Neural cell (in vitro differentiated cells): Measurements from ENCODE around the gene CA5A. TPM values are rescaled to one million over a fixed set of nuclear protein-coding genes. Genes with fewer than 3 reads are reported as not detected.

Experiments
- H2AFZ ChIP-seq: fragments of 200-600, 300-800 bp; sonication (generic), shearing (Covaris generic); 2 replicates; pipeline ENCODE4 v1.6.0; 2014; ENCODE audit warnings: low read depth, mild to moderate bottlenecking, antibody characterized with exemption, low read length, moderate library complexity
- H3F3A ChIP-seq: fragments of 200-600 bp; shearing (Covaris generic); 2 replicates; pipeline ENCODE4 v1.6.1; 2016; ENCODE audit warnings: mild to moderate bottlenecking, moderate library complexity, mixed read lengths, antibody characterized with exemption, low read length; ENCODE audit not compliant: insufficient read depth, poor library complexity, severe bottlenecking
- H3K27ac ChIP-seq: fragments of 200-600, 300-800 bp; sonication (generic), shearing (Covaris generic); 2 replicates; pipeline ENCODE4 v1.5.1; 2014; ENCODE audit warnings: mild to moderate bottlenecking, low read length, moderate library complexity
- H3K27me3 ChIP-seq: fragments of 300-800, 200-600 bp; sonication (generic), shearing (Covaris generic); 2 replicates; pipeline ENCODE4 v1.6.0; 2014; ENCODE audit warnings: mild to moderate bottlenecking, low read depth, low read length, moderate library complexity; ENCODE audit not compliant: insufficient read depth
- H3K36me3 ChIP-seq: fragments of 300-800, 200-600 bp; sonication (generic), shearing (Covaris generic); 2 replicates; pipeline ENCODE4 v1.5.1; 2014; ENCODE audit warnings: mild to moderate bottlenecking, antibody characterized with exemption, low read length, moderate library complexity; ENCODE audit not compliant: insufficient read depth
- H3K4me2 ChIP-seq: fragments of 300-800, 200-600 bp; sonication (generic), shearing (Covaris generic); 2 replicates; pipeline ENCODE4 v1.6.0; 2014; ENCODE audit warnings: mild to moderate bottlenecking, low read length
- H3K4me3 ChIP-seq: fragments of 300-800, 200-600 bp; sonication (generic), shearing (Covaris generic); 2 replicates; pipeline ENCODE4 v1.5.1; 2014; ENCODE audit warnings: mild to moderate bottlenecking, low read length, moderate library complexity
- H3K79me2 ChIP-seq: fragments of 200-600 bp; shearing (Covaris generic); replicated peaks from 2 replicates; pipeline ENCODE4 v1.6.0; 2014; ENCODE audit warnings: mild to moderate bottlenecking, low read length, moderate library complexity; ENCODE audit not compliant: insufficient read depth
- H3K9ac ChIP-seq: fragments of 300-800, 200-600 bp; sonication (generic), shearing (Covaris generic); 2 replicates; pipeline ENCODE4 v1.6.1; 2016; ENCODE audit warnings: mild to moderate bottlenecking, low read length, mixed read lengths
- H3K9me2 ChIP-seq: fragments of 200-600 bp; shearing (Covaris generic); 2 replicates; pipeline ENCODE4 v1.6.1; 2016; ENCODE audit warnings: mild to moderate bottlenecking, low read length, mixed read lengths; ENCODE audit not compliant: insufficient read depth
- H3K9me3 ChIP-seq: fragments of 200-600, 300-800 bp; sonication (generic), shearing (Covaris generic); 2 replicates; pipeline ENCODE4 v1.6.1; 2016; ENCODE audit warnings: mild to moderate bottlenecking, mixed run types, low read length, moderate library complexity, mixed read lengths
- H4K20me1 ChIP-seq: fragments of 200-600 bp; shearing (Covaris generic); 2 replicates; pipeline ENCODE4 v1.6.1; 2016; ENCODE audit warnings: mild to moderate bottlenecking, mixed run types; ENCODE audit not compliant: insufficient read depth
- CTCF ChIP-seq: fragments of 450-650 bp; IDR thresholded peaks from 2 replicates; pipeline ENCODE4 v1.5.1; 2014; ENCODE audit warnings: antibody characterized with exemption, mild to moderate bottlenecking, moderate library complexity; ENCODE audit not compliant: poor library complexity, severe bottlenecking
- EP300 ChIP-seq: fragments of 450-650 bp; conservative IDR thresholded peaks from 2 replicates; pipeline ENCODE4 v1.6.1; 2014; ENCODE audit warnings: antibody characterized with exemption, mild to moderate bottlenecking, moderate library complexity; ENCODE audit not compliant: poor library complexity, severe bottlenecking
- EZH2 ChIP-seq: fragments of 200-600, 300-800 bp; shearing (Covaris generic), sonication (generic); IDR thresholded peaks from 2 replicates; pipeline ENCODE4 v1.6.1; 2014; ENCODE audit warnings: antibody characterized with exemption, low read length, borderline replicate concordance, mild to moderate bottlenecking; ENCODE audit not compliant: insufficient read depth, poor library complexity, severe bottlenecking
- MXI1 ChIP-seq: fragments of 450-650 bp; conservative IDR thresholded peaks from 2 replicates; pipeline ENCODE4 v1.6.1; 2014; ENCODE audit warnings: antibody characterized with exemption, mild to moderate bottlenecking; ENCODE audit not compliant: poor library complexity, severe bottlenecking
- POLR2AphosphoS5 ChIP-seq: IDR thresholded peaks from 2 replicates; pipeline ENCODE4 v1.6.1; 2012
- RAD21 ChIP-seq: fragments of 450-650 bp; conservative IDR thresholded peaks from 2 replicates; pipeline ENCODE4 v1.6.1; 2014; ENCODE audit warnings: antibody characterized with exemption, mild to moderate bottlenecking, moderate library complexity
- REST ChIP-seq: IDR thresholded peaks from 2 replicates; pipeline ENCODE4 v1.6.1; 2012; ENCODE audit warnings: borderline replicate concordance
- SMC3 ChIP-seq: fragments of 450-650 bp; conservative IDR thresholded peaks from 2 replicates; pipeline ENCODE4 v1.6.1; 2014; ENCODE audit warnings: antibody characterized with exemption, mild to moderate bottlenecking, moderate library complexity; ENCODE audit not compliant: poor library complexity
- TAF1 ChIP-seq: IDR thresholded peaks from 2 replicates; pipeline ENCODE4 v1.6.1; 2012; ENCODE audit warnings: low read depth
- polyA plus RNA-seq: library from polyadenylated mRNA; depleted of rRNA; stranded (reverse); fragments of >200 nt; gene quantifications from 2 replicates; pipeline ENCODE4 v1.2.3, GENCODE V29; 2014

CA5A gene
- polyA plus RNA-seq, 1 donor from 2014 or later, result not detected

- Histone ChIP-seq H4K20me1 (no peaks in the 10 kb centered on the region), H3K79me2 (peaks cover 36% of the 10 kb centered on the region), H3K9me3 (no peaks in the 10 kb centered on the region), H3K9me2 (no peaks in the 10 kb centered on the region), H3K4me3 (no peak overlapping the region), H3K27ac (no peak overlapping the region), H3K36me3 (no peaks in the 10 kb centered on the region), H3F3A (no peaks in the 10 kb centered on the region), H2AFZ (no peak overlapping the region), H3K9ac (no peak overlapping the region), H3K27me3 (no peaks in the 10 kb centered on the region), H3K4me2 (no peak overlapping the region)
- no peak for TF ChIP-seq TAF1
- TF ChIP-seq CTCF, result no peak
- no peak for TF ChIP-seq MXI1
- TF ChIP-seq SMC3, result no peak
- TF ChIP-seq EP300, result no peak
- no peak for TF ChIP-seq EZH2
- TF ChIP-seq REST, result no peak
- no peak for TF ChIP-seq RAD21
Observed at GRCh38 chr16:87960296-87960695, 24.0 kb upstream of the CA5A start.

- Histone ChIP-seq H3K27me3 (no peaks in the 10 kb centered on the region), H3K79me2 (peaks cover 32% of the 10 kb centered on the region), H4K20me1 (no peaks in the 10 kb centered on the region), H3K4me3 (no peak overlapping the region), H3K9me3 (no peaks in the 10 kb centered on the region), H3K4me2 (no peak overlapping the region), H3K9ac (no peak overlapping the region), H3F3A (no peaks in the 10 kb centered on the region), H2AFZ (no peak overlapping the region), H3K36me3 (no peaks in the 10 kb centered on the region), H3K9me2 (no peaks in the 10 kb centered on the region), H3K27ac (no peak overlapping the region)
- TF ChIP-seq REST (no peak), TAF1 (no peak), MXI1 (no peak), EP300 (no peak), SMC3 (no peak), CTCF (no peak), EZH2 (no peak), RAD21 (no peak), POLR2AphosphoS5 (no peak)
Observed at GRCh38 chr16:87959391-87959990, 23.2 kb upstream of the CA5A start.
